ENCODE data around the gene RPS6KA5. TPM values are rescaled to one million over a fixed set of nuclear protein-coding genes. Genes with fewer than 3 reads are reported as not detected.
"Not testable (repeated sequence)": the region's sequence is repeated elsewhere in the genome, so short reads cannot be mapped to it uniquely, and the experiment has no call there.

Gene RPS6KA5
- total RNA-seq, 4 donors from 2014 or later, result 3.8 to 20.0 (median 14.8) TPM

DNA sequence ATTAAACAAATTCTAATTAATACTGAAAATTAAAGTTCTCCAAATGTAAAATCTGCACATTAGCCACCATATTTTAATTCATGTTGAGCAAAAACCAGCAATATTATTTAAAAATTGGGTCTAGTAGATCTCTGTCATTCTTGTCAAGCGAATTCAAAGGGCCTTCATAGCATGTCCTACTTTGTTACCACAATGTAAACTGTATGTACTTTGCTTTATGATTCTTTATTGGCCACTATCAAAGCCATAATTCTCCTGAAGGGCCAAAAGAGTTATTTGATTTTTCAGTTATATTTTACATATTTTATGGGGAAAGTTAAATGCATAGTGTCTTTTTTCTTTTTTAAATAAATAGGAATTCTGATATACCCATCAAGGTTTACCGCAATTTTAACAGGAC is 117.9 kb downstream of the RPS6KA5 start:
- Histone ChIP-seq H3K9me3 (no peaks in the 10 kb centered on the region), H3K4me1 (no peaks in the 10 kb centered on the region), H3K27ac (no peak overlapping the region), H3K4me3 (no peak overlapping the region), H3K36me3 (no peaks in the 10 kb centered on the region), H3K27me3 (no peaks in the 10 kb centered on the region)
- TF ChIP-seq POLR2A (IDR thresholded peaks at IDR 0.05), result no peak
- TF ChIP-seq, protein P1, sequence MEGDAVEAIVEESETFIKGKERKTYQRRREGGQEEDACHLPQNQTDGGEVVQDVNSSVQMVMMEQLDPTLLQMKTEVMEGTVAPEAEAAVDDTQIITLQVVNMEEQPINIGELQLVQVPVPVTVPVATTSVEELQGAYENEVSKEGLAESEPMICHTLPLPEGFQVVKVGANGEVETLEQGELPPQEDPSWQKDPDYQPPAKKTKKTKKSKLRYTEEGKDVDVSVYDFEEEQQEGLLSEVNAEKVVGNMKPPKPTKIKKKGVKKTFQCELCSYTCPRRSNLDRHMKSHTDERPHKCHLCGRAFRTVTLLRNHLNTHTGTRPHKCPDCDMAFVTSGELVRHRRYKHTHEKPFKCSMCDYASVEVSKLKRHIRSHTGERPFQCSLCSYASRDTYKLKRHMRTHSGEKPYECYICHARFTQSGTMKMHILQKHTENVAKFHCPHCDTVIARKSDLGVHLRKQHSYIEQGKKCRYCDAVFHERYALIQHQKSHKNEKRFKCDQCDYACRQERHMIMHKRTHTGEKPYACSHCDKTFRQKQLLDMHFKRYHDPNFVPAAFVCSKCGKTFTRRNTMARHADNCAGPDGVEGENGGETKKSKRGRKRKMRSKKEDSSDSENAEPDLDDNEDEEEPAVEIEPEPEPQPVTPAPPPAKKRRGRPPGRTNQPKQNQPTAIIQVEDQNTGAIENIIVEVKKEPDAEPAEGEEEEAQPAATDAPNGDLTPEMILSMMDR (IDR thresholded peaks at IDR 0.05), result no peak
- intact Hi-C loops (cut with DNase I; ENCODE audit: low total_unique reads), result no loop called here
- no peak for DNase-seq

DNA sequence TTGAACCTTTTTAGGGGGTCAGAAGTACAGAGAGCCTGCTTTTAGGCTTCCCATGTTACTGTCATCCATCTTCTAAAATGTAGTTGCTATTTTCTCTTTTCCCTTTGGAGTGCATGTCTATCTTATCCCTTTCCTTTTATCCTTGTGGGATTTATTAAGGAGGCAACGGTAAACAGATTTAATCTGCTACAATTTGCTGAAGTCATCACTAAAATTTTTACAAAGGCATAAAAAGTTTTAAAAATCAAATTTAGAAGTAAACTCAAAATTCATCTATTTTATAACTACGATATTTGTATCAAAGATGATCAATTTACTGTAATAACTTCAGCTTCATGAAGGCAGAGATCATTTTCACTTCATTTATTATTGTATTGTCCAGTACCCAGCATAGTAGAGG is 118.7 kb downstream of the RPS6KA5 start:
- intact Hi-C loops (cut with DNase I; ENCODE audit: low total_unique reads), result no loop called here
- TF ChIP-seq, protein P1 (IDR thresholded peaks at IDR 0.05), result no peak
- no peak for TF ChIP-seq POLR2A (IDR thresholded peaks at IDR 0.05)
- H3K27ac ChIP-seq, result no peak overlapping the region
- no peaks in the 10 kb centered on the region for H3K27me3 ChIP-seq
- H3K4me1 ChIP-seq, result no peaks in the 10 kb centered on the region
- no peaks in the 10 kb centered on the region for H3K9me3 ChIP-seq
- no peaks in the 10 kb centered on the region for H3K36me3 ChIP-seq
- H3K4me3 ChIP-seq, result no peak overlapping the region
- no peak for DNase-seq

GRCh38 chr14:90940318-90940962 is 120.0 kb downstream of the RPS6KA5 start:
- H3K9me3 ChIP-seq, result no peaks in the 10 kb centered on the region
- no peak for DNase-seq
- H3K27ac ChIP-seq, result no peak overlapping the region
- no peaks in the 10 kb centered on the region for H3K36me3 ChIP-seq
- H3K4me1 ChIP-seq, result no peaks in the 10 kb centered on the region
- no peaks in the 10 kb centered on the region for H3K27me3 ChIP-seq
- TF ChIP-seq, protein P1 (IDR thresholded peaks at IDR 0.05), result no peak
- no peak for TF ChIP-seq POLR2A (IDR thresholded peaks at IDR 0.05)
- no peak overlapping the region for H3K4me3 ChIP-seq
- intact Hi-C loops (cut with DNase I; ENCODE audit: low total_unique reads), result no loop called here

DNA sequence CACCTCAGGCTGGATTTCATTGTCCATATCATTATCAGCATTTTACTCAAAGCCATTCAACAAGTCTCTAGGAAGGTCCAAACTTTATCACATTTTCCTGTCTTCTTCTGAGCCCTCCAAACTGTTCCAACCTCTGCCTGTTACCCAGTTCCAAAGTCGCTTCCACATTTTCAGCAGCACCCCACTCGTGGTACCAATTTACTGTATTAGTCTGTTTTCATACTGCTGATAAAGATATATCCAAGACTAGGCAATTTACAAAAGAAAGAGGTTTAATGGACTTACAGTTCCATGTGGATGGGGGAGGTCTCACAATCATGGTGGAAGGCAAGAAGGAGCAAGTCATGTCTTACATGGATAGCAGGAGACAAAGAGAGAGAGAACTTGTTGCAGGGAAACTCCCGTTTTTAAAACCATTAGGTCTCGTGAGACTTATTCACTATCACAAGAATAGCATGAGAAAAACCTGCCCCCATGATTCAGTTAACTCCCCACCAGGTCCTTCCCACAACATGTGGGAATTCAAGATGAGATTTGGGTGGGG is 121.1 kb downstream of the RPS6KA5 start:
- H3K4me3 ChIP-seq; H3K4me1 ChIP-seq; DNase-seq; H3K9me3 ChIP-seq; H3K27ac ChIP-seq; H3K27me3 ChIP-seq; H3K36me3 ChIP-seq; intact Hi-C loops (cut with DNase I; ENCODE audit: low total_unique reads): not testable (repeated sequence)

DNA sequence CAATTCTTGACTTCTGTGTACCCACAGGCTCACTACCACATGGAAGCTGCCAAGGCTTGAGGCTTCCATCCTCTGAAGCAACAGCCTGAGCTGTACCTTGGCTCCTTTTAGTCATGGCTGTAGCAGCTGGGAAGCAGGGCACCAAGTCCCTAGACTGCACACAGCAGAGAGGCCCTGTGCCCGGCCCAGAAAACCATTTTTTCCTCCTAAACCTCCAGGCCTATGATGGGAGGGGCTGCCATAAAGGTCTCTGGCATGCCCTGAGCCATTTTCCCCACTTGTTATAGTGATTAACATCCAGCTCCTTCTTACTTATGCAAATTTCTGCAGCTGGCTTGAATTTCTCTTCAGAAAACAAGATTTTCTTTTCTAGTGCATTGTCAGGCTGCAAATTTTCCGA is 121.8 kb downstream of the RPS6KA5 start:
- Histone ChIP-seq H3K27me3 (no peaks in the 10 kb centered on the region), H3K9me3 (no peaks in the 10 kb centered on the region), H3K27ac (no peak overlapping the region), H3K4me3 (no peak overlapping the region), H3K36me3 (no peaks in the 10 kb centered on the region), H3K4me1 (no peaks in the 10 kb centered on the region)
- no peak for DNase-seq
- intact Hi-C loops (cut with DNase I; ENCODE audit: low total_unique reads), result no loop called here
- TF ChIP-seq, protein P1 (IDR thresholded peaks at IDR 0.05), result no peak
- no peak for TF ChIP-seq POLR2A (IDR thresholded peaks at IDR 0.05)

Measured in uterus (tissue), 4 donors.